OCI-LY7 (cell line): ENCODE results near the gene ATF2. TPM values are rescaled to one million over a fixed set of nuclear protein-coding genes. Genes with fewer than 3 reads are reported as not detected.

Experiments used
- Bru-seq: library from RNA; stranded (reverse); fragments of 400-500 nt; gene quantifications from one replicate; lab custom pipeline; 2021; lab: Mats Ljungman, UMichigan
- BruChase-seq, 2 experiments: library from RNA; stranded (reverse); fragments of 400-500 nt; gene quantifications; one replicate each; lab custom pipeline; 2021; lab: Mats Ljungman, UMichigan
- BruUV-seq: library from RNA; stranded (reverse); fragments of 400-500 nt; replicated peaks from 2 replicates; lab custom pipeline; 2021; lab: Mats Ljungman, UMichigan
- CTCF ChIA-PET: fragments of 300-600 bp; sonication (Branson Sonifier 250); formaldehyde crosslinking; loops from one replicate; lab custom pipeline; 2022; ENCODE audit warnings: antibody characterized with exemption; ENCODE audit not compliant: unreplicated experiment; lab: Charles Lee
- POLR2A ChIA-PET: fragments of 300-600 bp; sonication (Branson Sonifier 250); formaldehyde crosslinking; loops from one replicate; lab custom pipeline; 2022; ENCODE audit warnings: antibody characterized with exemption; lab: Charles Lee
- DNase-seq: peaks from one replicate; pipeline ENCODE4 v3.0.0-alpha.2; 2015; ENCODE audit warnings: low spot score
- H2AFZ ChIP-seq: fragments of 200-600 bp; sonication (generic), shearing (Covaris generic); 2 replicates; pipeline ENCODE4 v1.6.1; 2014; ENCODE audit warnings: mild to moderate bottlenecking, antibody characterized with exemption, low read length, moderate library complexity
- H3K27ac ChIP-seq: fragments of 200-600 bp; sonication (generic); 2 replicates; pipeline ENCODE4 v1.5.1; 2014; ENCODE audit warnings: mixed run types, low read depth, mild to moderate bottlenecking, moderate library complexity, low read length, inconsistent platforms; ENCODE audit not compliant: poor library complexity, severe bottlenecking
- H3K36me3 ChIP-seq: fragments of 200-600 bp; sonication (generic); 2 replicates; pipeline ENCODE4 v1.6.1; 2014; ENCODE audit warnings: mild to moderate bottlenecking, antibody characterized with exemption, low read length, moderate library complexity, mixed read lengths; ENCODE audit not compliant: insufficient read depth
- H3K4me1 ChIP-seq: fragments of 200-600 bp; sonication (generic); 2 replicates; pipeline ENCODE4 v1.5.1; 2014; ENCODE audit warnings: mild to moderate bottlenecking, low read length; ENCODE audit not compliant: insufficient read depth, poor library complexity, severe bottlenecking
- H3K4me2 ChIP-seq: fragments of 200-600 bp; sonication (generic); 2 replicates; pipeline ENCODE4 v1.6.1; 2014; ENCODE audit warnings: mild to moderate bottlenecking, low read length
- H3K4me3 ChIP-seq: fragments of 200-600 bp; sonication (generic); 2 replicates; pipeline ENCODE4 v1.5.1; 2014; ENCODE audit warnings: mild to moderate bottlenecking, low read depth, low read length; ENCODE audit not compliant: poor library complexity, severe bottlenecking
- H3K79me2 ChIP-seq: fragments of 200-600 bp; sonication (generic); 2 replicates; pipeline ENCODE4 v1.6.1; 2016; ENCODE audit warnings: low read depth, mild to moderate bottlenecking, low read length, moderate library complexity, mixed read lengths; ENCODE audit not compliant: insufficient read depth
- H3K9me2 ChIP-seq: fragments of 200-600 bp; sonication (generic); 2 replicates; pipeline ENCODE4 v1.6.1; 2016; ENCODE audit warnings: mild to moderate bottlenecking, low read length, mixed read lengths; ENCODE audit not compliant: insufficient read depth
- H3K9me3 ChIP-seq: fragments of 200-600 bp; sonication (generic); 2 replicates; pipeline ENCODE4 v1.6.1; 2014; ENCODE audit warnings: mild to moderate bottlenecking, mixed run types, low read length, mixed read lengths
- H4K20me1 ChIP-seq: fragments of 200-600 bp; sonication (generic); 2 replicates; pipeline ENCODE4 v1.6.1; 2014; ENCODE audit warnings: mild to moderate bottlenecking, antibody characterized with exemption, low read length, moderate library complexity, mixed read lengths; ENCODE audit not compliant: insufficient read depth
- CTCF ChIP-seq: fragments of 200-600 bp; sonication (generic); conservative IDR thresholded peaks from 2 replicates; pipeline ENCODE4 v1.5.1; 2014; ENCODE audit warnings: mild to moderate bottlenecking, antibody characterized with exemption, low read length, moderate library complexity, mixed read lengths
- EZH2phosphoT487 ChIP-seq: fragments of 200-600 bp; sonication (generic); IDR thresholded peaks from 2 replicates; pipeline ENCODE4 v1.6.1; 2018; ENCODE audit warnings: low read depth, borderline replicate concordance, mild to moderate bottlenecking, mixed run types, antibody characterized with exemption, low read length, moderate library complexity, mixed read lengths
- intact Hi-C: fragments of 100-400 bp; cut with micrococcal nuclease; formaldehyde crosslinking; loops from one replicate; pipeline ENCODE4 v1.10.0; 2022; ENCODE audit not compliant: unreplicated experiment
- long read RNA-seq: library from polyadenylated mRNA; stranded (forward); transcript quantifications from one replicate; pipeline ENCODE4 v2.0.0, GENCODE V29; 2022
- total RNA-seq, 2 experiments: library from RNA; depleted of rRNA in 1 of 2; stranded (reverse); fragments of >200 nt in 1 of 2; shearing (Covaris generic) in 1 of 2; gene quantifications; 2 replicates each; pipeline ENCODE4 v1.2.3, GENCODE V29; 2014 to 2022

The ATF2 gene
- total RNA-seq (2014; rRNA removed; shearing (Covaris generic)) (22.3 and 22.7 TPM in 2 replicates), total RNA-seq (2022) (40.8 and 43.3 TPM in 2 replicates), Bru-seq, nascent RNA (percentile 92 among the genes with signal in this experiment), BruChase-seq, experiment 1, labeled RNA remaining after a 6-hour chase (percentile 69 among the genes with signal in this experiment), BruChase-seq, experiment 2, labeled RNA remaining after a 2-hour chase (percentile 82 among the genes with signal in this experiment)
- long read RNA-seq, full-length matches to known transcripts, result 32 of 42 reads
- long read RNA-seq, partial matches to known transcripts, result 3 of 42 reads
- long read RNA-seq, other reads (novel, unspliced or antisense), result 7 of 42 reads

DNA sequence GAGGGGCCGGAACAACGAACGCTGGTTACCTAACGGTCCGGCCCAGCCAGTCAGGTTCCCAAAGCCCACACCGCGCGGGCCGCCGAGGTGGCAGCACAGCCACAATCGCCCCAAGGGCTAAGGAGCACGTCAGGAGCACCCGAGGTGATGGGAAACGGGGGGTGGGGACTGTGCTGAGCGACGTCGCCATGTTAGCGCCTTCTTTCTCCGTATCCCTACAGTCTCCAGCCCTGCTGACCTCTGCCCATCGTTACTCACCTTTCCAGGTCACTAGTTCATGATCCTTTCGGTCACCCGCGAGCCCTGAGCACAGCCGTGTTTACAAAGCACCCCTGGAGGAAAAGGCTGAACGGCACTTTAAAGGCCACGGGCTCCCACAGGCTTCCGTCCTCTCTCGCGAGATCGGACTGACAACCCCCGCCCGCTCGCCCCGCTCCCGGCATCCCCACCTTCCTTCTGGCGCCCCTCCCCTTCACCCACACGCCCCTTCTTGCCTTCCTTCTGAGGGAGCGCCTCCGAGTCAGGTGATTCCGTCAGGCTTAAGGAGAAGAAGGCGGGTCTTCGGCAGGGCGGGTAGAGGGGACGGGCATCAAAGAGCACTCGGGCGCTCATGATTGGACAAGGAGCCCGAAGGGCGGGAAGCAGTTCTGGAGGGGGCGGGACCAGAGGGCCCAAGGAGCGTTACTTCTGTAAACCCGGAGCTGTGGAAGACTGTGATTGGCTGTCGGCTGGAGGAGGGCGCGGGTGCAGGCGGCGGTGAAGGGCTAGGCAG, at the start of gene ATF2:
Gene ATF2, minus strand, starts transcription at position 412 of the 772 bp plus-strand sequence. CDS start 31,760 bp downstream, outside the sequence.
- Histone ChIP-seq H3K9me2 (no peaks in the 10 kb centered on the region), H2AFZ (peak within 1 kb of the TSS; percentile 91), H3K4me1 (peaks cover 26% of the 10 kb centered on the region), H3K79me2 (peaks cover 57% of the 10 kb centered on the region), H4K20me1 (peaks cover 13% of the 10 kb centered on the region; the same call in 1 of the 2 replicates), H3K27ac (peak within 1 kb of the TSS; percentile 68), H3K9me3 (no peaks in the 10 kb centered on the region), H3K4me3 (peak within 1 kb of the TSS; percentile 99), H3K4me2 (peak within 1 kb of the TSS; percentile 81), H3K36me3 (peaks cover 28% of the 10 kb centered on the region)
- intact Hi-C loops, result loop anchor here (1.0 to 5.0 kb wide), 2 partner anchors 13 to 56 kb away; partner anchors contain the start of gene ATP5MC3
- BruUV-seq, result no TSS peak
- POLR2A ChIA-PET, result interaction anchor here (0.6 to 2.3 kb wide), 6 partner anchors 10 to 153 kb away, joined by 4 to 38 read pairs (median 11); no protein-coding TSS in a partner anchor
- DNase-seq, result peak; percentile 99
- no peak for TF ChIP-seq EZH2phosphoT487
- no peak for TF ChIP-seq CTCF
- CTCF ChIA-PET, result interaction anchor here (1.6 kb wide), 1 partner anchor 11 kb away, joined by 5 read pairs; no protein-coding TSS in a partner anchor

DNA sequence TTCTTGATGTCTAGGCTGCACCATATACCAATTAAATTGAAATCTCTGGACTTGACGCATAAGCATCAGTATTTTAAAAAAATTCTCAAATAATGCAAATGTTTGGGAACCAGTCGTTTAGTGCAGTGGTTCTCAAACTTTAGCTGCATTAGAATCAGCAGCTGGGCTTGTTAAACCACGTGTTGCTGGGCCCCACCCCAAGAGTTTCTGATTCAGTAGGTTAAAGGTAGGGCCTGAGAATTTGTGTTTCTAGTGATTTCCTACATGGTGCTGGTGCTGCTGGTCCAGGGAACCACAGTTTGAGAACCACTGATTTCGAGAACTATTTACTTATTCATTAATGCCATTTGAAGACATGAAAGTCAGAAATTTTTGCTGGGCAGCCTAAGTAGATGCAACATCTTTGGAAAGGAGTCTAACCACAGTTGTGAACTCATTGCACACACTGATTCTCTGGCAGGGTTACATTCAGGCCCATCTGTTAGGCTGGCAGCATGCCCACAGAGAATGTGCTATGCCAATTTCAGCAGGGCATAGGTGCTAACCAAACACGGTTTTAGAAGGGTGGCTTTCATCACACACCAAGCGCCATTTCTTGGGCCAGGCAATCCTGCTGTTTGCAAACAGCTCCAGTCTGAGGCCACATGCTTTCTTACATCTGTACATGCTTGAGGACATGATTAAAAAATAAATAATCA, 39.9 kb upstream of the ATF2 start:
- no peak for DNase-seq
- H3K9me2 ChIP-seq, result no peaks in the 10 kb centered on the region
- H4K20me1 ChIP-seq, result no peaks in the 10 kb centered on the region
- H3K4me2 ChIP-seq, result no peak overlapping the region
- no peak overlapping the region for H3K4me3 ChIP-seq
- no peaks in the 10 kb centered on the region for H3K79me2 ChIP-seq
- H3K9me3 ChIP-seq, result no peaks in the 10 kb centered on the region
- intact Hi-C loops, result no loop called here
- ChIA-PET CTCF (no interaction called here), POLR2A (interaction anchor here (0.6 to 0.9 kb wide), 4 partner anchors 10 to 503 kb away, joined by 3 to 8 read pairs (median 3); no protein-coding TSS in a partner anchor)
- no peak overlapping the region for H2AFZ ChIP-seq
- TF ChIP-seq CTCF, result no peak
- no peak for TF ChIP-seq EZH2phosphoT487
- no peaks in the 10 kb centered on the region for H3K4me1 ChIP-seq
- no TSS peak for BruUV-seq
- no peak overlapping the region for H3K27ac ChIP-seq
- H3K36me3 ChIP-seq, result no peaks in the 10 kb centered on the region
